Calu3 (cell line): ENCODE measurements around the gene ROBO4. TPM values are rescaled to one million over a fixed set of nuclear protein-coding genes. Genes with fewer than 3 reads are reported as not detected.

ENCODE experiments used
- BruUV-seq: library from RNA; stranded (reverse); fragments of 400-500 nt; replicated peaks from 2 replicates; lab custom pipeline; 2021; lab: Mats Ljungman, UMichigan
- CTCF ChIA-PET: fragments of 300-600 bp; sonication (Branson Sonifier 250); formaldehyde crosslinking; loops from one replicate; lab custom pipeline; 2022; ENCODE audit warnings: antibody characterized with exemption; lab: Charles Lee
- DNase-seq: peaks from one replicate; pipeline ENCODE4 v3.0.0; 2022
- H3K27ac Mint-ChIP-seq: one replicate; pipeline ENCODE4 v1.8.0; 2022; ENCODE audit warnings: mixed read lengths; ENCODE audit not compliant: unreplicated experiment
- H3K27me3 Mint-ChIP-seq: one replicate; pipeline ENCODE4 v1.8.0; 2022; ENCODE audit warnings: mixed read lengths; ENCODE audit not compliant: unreplicated experiment
- H3K36me3 Mint-ChIP-seq: one replicate; pipeline ENCODE4 v1.8.0; 2022; ENCODE audit warnings: mild to moderate bottlenecking, moderate library complexity, mixed read lengths; ENCODE audit not compliant: insufficient read depth, unreplicated experiment
- H3K4me1 Mint-ChIP-seq: one replicate; pipeline ENCODE4 v1.8.0; 2022; ENCODE audit warnings: mild to moderate bottlenecking, low read depth, mixed read lengths; ENCODE audit not compliant: unreplicated experiment
- H3K4me3 Mint-ChIP-seq: one replicate; pipeline ENCODE4 v1.8.0; 2022; ENCODE audit warnings: mild to moderate bottlenecking, low read depth, moderate library complexity, mixed read lengths; ENCODE audit not compliant: unreplicated experiment
- H3K9me3 Mint-ChIP-seq: one replicate; pipeline ENCODE4 v1.8.0; 2022; ENCODE audit warnings: low read depth, mixed read lengths; ENCODE audit not compliant: unreplicated experiment
- CTCF ChIP-seq: fragments of 200-600 bp; IDR thresholded peaks from one replicate; pipeline ENCODE4 v1.8.0; 2022; ENCODE audit warnings: antibody characterized with exemption; ENCODE audit not compliant: unreplicated experiment
- intact Hi-C: fragments of 100-400 bp; cut with micrococcal nuclease; formaldehyde crosslinking; loops from one replicate; pipeline ENCODE4 v1.10.0; 2022; ENCODE audit not compliant: unreplicated experiment
- total RNA-seq: library from RNA; stranded (reverse); gene quantifications from 2 replicates; pipeline ENCODE4 v1.2.3, GENCODE V29; 2022

The ROBO4 gene
- total RNA-seq, 1 experiment from 2014 or later = not detected

DNA sequence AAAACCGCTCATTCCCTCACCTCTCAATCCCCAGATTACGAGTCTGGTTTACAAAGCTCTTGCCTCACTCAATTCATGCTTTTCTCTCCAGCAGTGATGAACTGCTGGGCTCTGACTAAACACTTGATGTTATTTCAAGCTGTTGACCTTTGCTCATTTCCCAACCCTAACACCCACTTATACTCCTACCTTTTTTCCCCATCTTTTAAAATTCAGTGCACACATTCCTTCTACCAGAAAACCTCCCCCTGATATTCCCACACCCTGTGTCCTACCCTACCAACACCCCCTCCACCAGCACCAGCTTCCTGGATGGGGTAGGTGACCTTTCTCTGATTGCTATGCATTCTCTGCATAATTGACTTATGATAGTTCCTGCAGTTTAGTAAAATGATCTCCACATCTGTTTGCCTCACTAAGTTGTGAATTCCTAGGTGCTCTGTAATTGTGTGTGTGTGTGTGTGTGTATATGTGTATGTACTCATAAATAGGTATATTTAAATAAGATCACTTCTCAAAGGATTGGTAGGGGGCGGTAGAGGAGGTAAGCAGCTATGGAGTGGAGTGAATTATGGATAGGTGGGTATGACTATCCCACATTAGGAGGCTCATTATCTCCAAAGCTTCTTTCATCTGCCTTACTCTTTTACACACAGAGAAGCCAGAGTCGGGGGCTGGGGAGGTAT, 37.3 kb upstream of the ROBO4 start:
- CTCF ChIA-PET = interaction anchor here (0.7 kb wide), 1 partner anchor 19 kb away, joined by 3 read pairs; no protein-coding TSS in a partner anchor
- no peak overlapping the region for H3K27ac Mint-ChIP-seq
- no peaks in the 10 kb centered on the region for H3K4me1 Mint-ChIP-seq
- TF ChIP-seq CTCF = no peak
- peaks cover 14% of the 10 kb centered on the region for H3K27me3 Mint-ChIP-seq
- H3K9me3 Mint-ChIP-seq = no peaks in the 10 kb centered on the region
- no peak for DNase-seq
- H3K36me3 Mint-ChIP-seq = no peaks in the 10 kb centered on the region
- intact Hi-C loops = no loop called here
- H3K4me3 Mint-ChIP-seq = no peak overlapping the region
- no TSS peak for BruUV-seq

- CTCF ChIA-PET = no interaction called here
- intact Hi-C loops = no loop called here
- H3K9me3 Mint-ChIP-seq = no peaks in the 10 kb centered on the region
- H3K4me1 Mint-ChIP-seq = no peaks in the 10 kb centered on the region
- no peak overlapping the region for H3K4me3 Mint-ChIP-seq
- H3K36me3 Mint-ChIP-seq = no peaks in the 10 kb centered on the region
- no peak for TF ChIP-seq CTCF
- no peak overlapping the region for H3K27ac Mint-ChIP-seq
- BruUV-seq = no TSS peak
- peaks cover 31% of the 10 kb centered on the region for H3K27me3 Mint-ChIP-seq
- DNase-seq = no peak
Observed at GRCh38 chr11:124930799-124931198, 33.1 kb upstream of the ROBO4 start.

- H3K36me3 Mint-ChIP-seq = no peaks in the 10 kb centered on the region
- no peak overlapping the region for H3K27ac Mint-ChIP-seq
- DNase-seq = no peak
- intact Hi-C loops = no loop called here
- no peaks in the 10 kb centered on the region for H3K9me3 Mint-ChIP-seq
- H3K27me3 Mint-ChIP-seq = peaks cover 48% of the 10 kb centered on the region
- no peak for TF ChIP-seq CTCF
- no peak overlapping the region for H3K4me3 Mint-ChIP-seq
- CTCF ChIA-PET = no interaction called here
- H3K4me1 Mint-ChIP-seq = no peaks in the 10 kb centered on the region
- no TSS peak for BruUV-seq
Observed at GRCh38 chr11:124928942-124929665, 31.4 kb upstream of the ROBO4 start.

- no peak for DNase-seq
- Mint-ChIP-seq H3K4me3 (no peak overlapping the region), H3K27me3 (peaks cover 46% of the 10 kb centered on the region), H3K27ac (no peak overlapping the region), H3K9me3 (no peaks in the 10 kb centered on the region), H3K36me3 (no peaks in the 10 kb centered on the region), H3K4me1 (no peaks in the 10 kb centered on the region)
- CTCF ChIA-PET = no interaction called here
- no TSS peak for BruUV-seq
- intact Hi-C loops = no loop called here
- no peak for TF ChIP-seq CTCF
Observed at GRCh38 chr11:124923296-124923695, 25.6 kb upstream of the ROBO4 start.
